ENCODE results near the gene LTF. TPM values are rescaled to one million over a fixed set of nuclear protein-coding genes. Genes with fewer than 3 reads are reported as not detected.

Gene LTF
- total RNA-seq, 2 donors from 2014 or later, result 8.8 to 8.9 TPM

DNA sequence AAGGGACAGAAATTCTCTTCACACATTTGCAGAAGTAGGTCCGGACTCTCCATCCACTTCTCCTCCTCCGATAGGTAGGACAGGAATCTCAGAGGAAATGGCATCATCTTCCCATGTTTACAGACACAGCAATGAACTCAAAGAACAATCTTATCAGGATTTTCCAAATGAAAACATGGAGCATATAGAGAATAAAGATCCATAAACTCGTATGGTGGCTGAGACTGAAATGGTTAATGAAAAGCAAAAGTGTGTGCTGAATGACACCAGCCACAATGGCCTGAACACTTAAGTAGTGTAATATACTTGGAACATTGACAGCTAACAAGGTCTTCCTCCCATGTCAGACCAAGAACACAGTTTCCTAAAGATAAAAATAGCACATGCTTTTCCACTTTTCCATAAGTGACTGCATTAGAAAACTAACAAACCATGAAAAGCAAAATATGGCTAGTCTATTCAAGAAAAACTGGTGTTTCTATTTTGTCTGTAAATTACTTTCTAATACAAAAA lies 51.9 kb downstream of the LTF start:
- Histone ChIP-seq H3K9me3 (no peaks in the 10 kb centered on the region), H3K27me3 (no peaks in the 10 kb centered on the region), H3K4me1 (peaks cover 13% of the 10 kb centered on the region), H3K27ac (no peak overlapping the region), H3K36me3 (replicated peaks in 1 of 2; ENCODE audit: insufficient read depth in 1 of 2, low read depth in 2 of 2) (no peaks in the 10 kb centered on the region), H3K4me3 (no peak overlapping the region)
- TF ChIP-seq, protein P1, sequence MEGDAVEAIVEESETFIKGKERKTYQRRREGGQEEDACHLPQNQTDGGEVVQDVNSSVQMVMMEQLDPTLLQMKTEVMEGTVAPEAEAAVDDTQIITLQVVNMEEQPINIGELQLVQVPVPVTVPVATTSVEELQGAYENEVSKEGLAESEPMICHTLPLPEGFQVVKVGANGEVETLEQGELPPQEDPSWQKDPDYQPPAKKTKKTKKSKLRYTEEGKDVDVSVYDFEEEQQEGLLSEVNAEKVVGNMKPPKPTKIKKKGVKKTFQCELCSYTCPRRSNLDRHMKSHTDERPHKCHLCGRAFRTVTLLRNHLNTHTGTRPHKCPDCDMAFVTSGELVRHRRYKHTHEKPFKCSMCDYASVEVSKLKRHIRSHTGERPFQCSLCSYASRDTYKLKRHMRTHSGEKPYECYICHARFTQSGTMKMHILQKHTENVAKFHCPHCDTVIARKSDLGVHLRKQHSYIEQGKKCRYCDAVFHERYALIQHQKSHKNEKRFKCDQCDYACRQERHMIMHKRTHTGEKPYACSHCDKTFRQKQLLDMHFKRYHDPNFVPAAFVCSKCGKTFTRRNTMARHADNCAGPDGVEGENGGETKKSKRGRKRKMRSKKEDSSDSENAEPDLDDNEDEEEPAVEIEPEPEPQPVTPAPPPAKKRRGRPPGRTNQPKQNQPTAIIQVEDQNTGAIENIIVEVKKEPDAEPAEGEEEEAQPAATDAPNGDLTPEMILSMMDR (IDR thresholded peaks at IDR 0.05), result no peak
- no peak for TF ChIP-seq POLR2A (IDR thresholded peaks at IDR 0.05)
- ATAC-seq (no peak), DNase-seq (no peak)
- intact Hi-C loops (cut with DNase I), result no loop called here
- 61 to 77% methylated on average over 3 of the region's 3 CpGs for WGBS, 2 donors

DNA sequence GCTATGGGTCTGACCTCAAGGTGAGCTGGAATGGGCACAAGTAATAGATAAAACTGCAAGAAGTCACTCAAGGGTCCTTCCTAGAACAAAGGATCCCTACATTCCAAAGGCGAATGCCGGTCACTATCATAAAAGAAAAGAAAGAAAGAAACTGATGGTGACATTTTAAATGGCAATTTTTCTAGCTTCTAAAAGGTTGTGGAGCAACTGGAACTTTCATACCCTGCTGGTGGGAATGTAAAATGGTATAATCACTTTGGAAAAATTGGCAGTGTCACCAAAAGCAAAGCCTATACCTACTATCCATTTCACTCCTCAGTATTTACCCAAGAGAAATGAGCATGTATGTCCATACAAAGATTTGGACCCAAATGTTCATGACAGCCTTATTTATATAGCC lies 53.4 kb downstream of the LTF start:
- no peak for TF ChIP-seq POLR2A (IDR thresholded peaks at IDR 0.05)
- TF ChIP-seq, protein P1 (IDR thresholded peaks at IDR 0.05), result no peak
- H3K27me3 ChIP-seq, result no peaks in the 10 kb centered on the region
- DNase-seq (no peak), ATAC-seq (no peak)
- no peaks in the 10 kb centered on the region for H3K9me3 ChIP-seq
- H3K27ac ChIP-seq, result no peak overlapping the region
- H3K4me1 ChIP-seq, result peaks cover 19% of the 10 kb centered on the region
- H3K4me3 ChIP-seq, result no peak overlapping the region
- intact Hi-C loops (cut with DNase I), result no loop called here
- WGBS, 2 donors, result 69 to 92% methylated on average over 2 of the region's 2 CpGs
- H3K36me3 ChIP-seq (replicated peaks in 1 of 2; ENCODE audit: insufficient read depth in 1 of 2, low read depth in 2 of 2), result no peaks in the 10 kb centered on the region

DNA sequence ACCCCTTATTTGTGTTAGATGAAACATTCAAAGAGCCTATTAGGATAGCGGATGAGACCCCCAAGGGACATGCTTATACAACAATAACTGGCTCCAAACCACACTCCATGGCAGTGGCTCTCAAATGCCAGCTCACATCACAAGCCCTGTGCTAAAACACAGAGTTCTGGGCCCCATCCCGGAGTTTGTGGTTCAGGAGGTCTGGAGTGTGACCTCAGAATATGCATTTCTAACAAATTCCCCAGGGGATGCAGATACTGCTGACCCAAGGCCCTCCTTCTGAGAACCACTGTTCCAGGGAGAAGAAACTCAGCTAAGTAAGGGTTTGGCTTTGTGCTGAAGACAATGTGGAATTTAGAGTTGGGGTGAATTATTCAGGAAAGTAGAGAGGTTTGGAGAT lies 54.0 kb downstream of the LTF start:
- 94 to 96% methylated on average over 2 of the region's 2 CpGs for WGBS, 2 donors
- H3K9me3 ChIP-seq, result no peaks in the 10 kb centered on the region
- intact Hi-C loops (cut with DNase I), result no loop called here
- H3K27me3 ChIP-seq, result no peaks in the 10 kb centered on the region
- no peaks in the 10 kb centered on the region for H3K36me3 ChIP-seq (replicated peaks in 1 of 2; ENCODE audit: insufficient read depth in 1 of 2, low read depth in 2 of 2)
- ATAC-seq (no peak), DNase-seq (no peak)
- no peak overlapping the region for H3K4me3 ChIP-seq
- TF ChIP-seq POLR2A (IDR thresholded peaks at IDR 0.05), result no peak
- TF ChIP-seq, protein P1 (IDR thresholded peaks at IDR 0.05), result no peak
- no peak overlapping the region for H3K27ac ChIP-seq
- peaks cover 19% of the 10 kb centered on the region for H3K4me1 ChIP-seq

DNA sequence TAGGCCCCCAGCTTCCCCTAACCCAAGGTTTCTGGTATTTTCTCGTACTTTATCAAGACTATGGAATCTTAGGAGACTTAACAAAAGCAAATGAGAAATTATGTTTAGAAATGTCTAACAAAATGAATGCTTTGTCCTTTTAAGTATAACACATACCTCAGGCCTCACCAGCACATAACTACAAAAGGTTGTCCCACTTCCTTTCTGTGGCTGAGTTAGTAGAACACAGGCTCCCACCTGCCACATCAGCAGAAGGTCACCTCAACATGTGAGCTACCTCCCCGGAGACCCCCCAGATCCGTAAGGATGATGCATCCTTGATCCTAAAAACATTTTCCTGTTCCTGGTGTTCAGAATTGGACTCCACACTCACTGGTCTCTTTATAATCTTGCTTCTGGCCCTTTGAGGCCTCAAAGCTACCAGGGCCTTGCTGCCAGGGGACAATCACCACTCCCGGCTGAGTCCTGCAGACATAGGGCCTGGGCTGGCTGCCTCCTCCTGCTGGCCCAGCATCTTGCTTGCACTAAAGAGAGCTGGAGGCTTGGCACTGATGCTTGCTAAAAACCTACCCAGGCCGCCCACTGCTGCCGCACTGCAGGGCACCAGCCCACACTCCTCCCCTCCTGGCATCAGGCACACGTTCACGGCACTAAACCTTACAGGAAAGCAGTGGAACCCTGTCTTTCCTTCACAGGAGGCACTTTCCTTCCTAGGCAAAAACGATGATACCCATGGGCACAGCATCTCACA lies 54.8 kb downstream of the LTF start:
- Histone ChIP-seq H3K27me3 (no peaks in the 10 kb centered on the region), H3K4me1 (peaks cover 26% of the 10 kb centered on the region), H3K27ac (no peak overlapping the region), H3K36me3 (replicated peaks in 1 of 2; ENCODE audit: insufficient read depth in 1 of 2, low read depth in 2 of 2) (no peaks in the 10 kb centered on the region), H3K9me3 (no peaks in the 10 kb centered on the region), H3K4me3 (no peak overlapping the region)
- ATAC-seq (no peak), DNase-seq (no peak)
- WGBS, 2 donors, result 89 to 92% methylated on average over 8 to 9 of the region's 9 CpGs
- no peak for TF ChIP-seq POLR2A (IDR thresholded peaks at IDR 0.05)
- TF ChIP-seq, protein P1 (IDR thresholded peaks at IDR 0.05), result no peak
- intact Hi-C loops (cut with DNase I), result no loop called here

DNA sequence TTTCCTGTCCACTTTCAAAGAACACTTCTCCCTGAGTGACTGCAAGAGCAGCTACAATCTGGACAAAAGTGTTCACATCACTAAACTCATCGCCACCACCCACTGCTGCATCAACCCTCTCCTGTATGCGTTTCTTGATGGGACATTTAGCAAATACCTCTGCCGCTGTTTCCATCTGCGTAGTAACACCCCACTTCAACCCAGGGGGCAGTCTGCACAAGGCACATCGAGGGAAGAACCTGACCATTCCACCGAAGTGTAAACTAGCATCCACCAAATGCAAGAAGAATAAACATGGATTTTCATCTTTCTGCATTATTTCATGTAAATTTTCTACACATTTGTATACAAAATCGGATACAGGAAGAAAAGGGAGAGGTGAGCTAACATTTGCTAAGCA lies 55.9 kb downstream of the LTF start:
- Histone ChIP-seq H3K9me3 (no peaks in the 10 kb centered on the region), H3K4me1 (peaks cover 30% of the 10 kb centered on the region), H3K27ac (no peak overlapping the region), H3K4me3 (no peak overlapping the region), H3K36me3 (replicated peaks in 1 of 2; ENCODE audit: insufficient read depth in 1 of 2, low read depth in 2 of 2) (no peaks in the 10 kb centered on the region), H3K27me3 (no peaks in the 10 kb centered on the region)
- DNase-seq (no peak), ATAC-seq (no peak)
- 85 to 90% methylated on average over 7 of the region's 7 CpGs for WGBS, 2 donors
- TF ChIP-seq, protein P1 (IDR thresholded peaks at IDR 0.05), result no peak
- TF ChIP-seq POLR2A (IDR thresholded peaks at IDR 0.05), result no peak
- intact Hi-C loops (cut with DNase I), result no loop called here
